Measurements from ENCODE around the gene MAML2. TPM values are rescaled to one million over a fixed set of nuclear protein-coding genes. Genes with fewer than 3 reads are reported as not detected.

The MAML2 gene
- total and polyA plus RNA-seq, 2 experiments from 2014 or later, result 1.1 to 8.2 TPM

DNA sequence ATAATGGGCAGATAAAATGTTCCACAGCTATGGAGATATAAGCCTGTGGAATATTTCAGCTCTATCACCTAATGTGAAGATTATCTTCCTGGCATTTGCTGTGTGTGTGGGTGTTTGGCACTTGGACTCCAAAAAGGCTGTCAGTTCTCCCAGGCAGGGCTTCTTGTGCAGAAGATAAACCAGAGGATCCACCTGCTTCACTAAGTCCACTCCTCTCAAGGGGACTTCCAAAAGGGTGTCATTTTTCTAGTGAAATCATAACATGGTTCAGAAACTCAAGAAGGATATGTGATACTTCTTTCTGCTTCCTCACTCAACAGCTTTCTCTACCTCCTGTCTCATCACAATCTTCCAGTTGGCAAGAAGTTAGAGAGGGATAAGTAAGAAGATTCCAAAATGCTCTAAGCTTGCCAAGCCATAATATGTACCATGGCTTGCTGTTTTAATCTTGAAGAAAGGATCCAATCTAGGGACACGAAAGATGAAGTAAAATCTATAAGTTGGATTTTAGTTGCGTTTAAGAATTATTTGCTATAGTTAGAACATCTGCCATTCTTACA lies 212.9 kb downstream of the MAML2 start:
- no peaks in the 10 kb centered on the region for H3K36me3 ChIP-seq
- TF ChIP-seq, protein P1, sequence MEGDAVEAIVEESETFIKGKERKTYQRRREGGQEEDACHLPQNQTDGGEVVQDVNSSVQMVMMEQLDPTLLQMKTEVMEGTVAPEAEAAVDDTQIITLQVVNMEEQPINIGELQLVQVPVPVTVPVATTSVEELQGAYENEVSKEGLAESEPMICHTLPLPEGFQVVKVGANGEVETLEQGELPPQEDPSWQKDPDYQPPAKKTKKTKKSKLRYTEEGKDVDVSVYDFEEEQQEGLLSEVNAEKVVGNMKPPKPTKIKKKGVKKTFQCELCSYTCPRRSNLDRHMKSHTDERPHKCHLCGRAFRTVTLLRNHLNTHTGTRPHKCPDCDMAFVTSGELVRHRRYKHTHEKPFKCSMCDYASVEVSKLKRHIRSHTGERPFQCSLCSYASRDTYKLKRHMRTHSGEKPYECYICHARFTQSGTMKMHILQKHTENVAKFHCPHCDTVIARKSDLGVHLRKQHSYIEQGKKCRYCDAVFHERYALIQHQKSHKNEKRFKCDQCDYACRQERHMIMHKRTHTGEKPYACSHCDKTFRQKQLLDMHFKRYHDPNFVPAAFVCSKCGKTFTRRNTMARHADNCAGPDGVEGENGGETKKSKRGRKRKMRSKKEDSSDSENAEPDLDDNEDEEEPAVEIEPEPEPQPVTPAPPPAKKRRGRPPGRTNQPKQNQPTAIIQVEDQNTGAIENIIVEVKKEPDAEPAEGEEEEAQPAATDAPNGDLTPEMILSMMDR (IDR thresholded peaks at IDR 0.05; ENCODE audit: low read depth, low read length), result no peak
- no peak overlapping the region for H3K27ac ChIP-seq
- no peaks in the 10 kb centered on the region for H3K27me3 ChIP-seq
- no peaks in the 10 kb centered on the region for H3K4me1 ChIP-seq (ENCODE audit: low read depth)
- no peak overlapping the region for H3K4me3 ChIP-seq
- no peak for DNase-seq (ENCODE audit: low read depth in 1 of 2, low spot score in 1 of 2)
- H3K9me3 ChIP-seq (ENCODE audit: low read depth), result no peaks in the 10 kb centered on the region

DNA sequence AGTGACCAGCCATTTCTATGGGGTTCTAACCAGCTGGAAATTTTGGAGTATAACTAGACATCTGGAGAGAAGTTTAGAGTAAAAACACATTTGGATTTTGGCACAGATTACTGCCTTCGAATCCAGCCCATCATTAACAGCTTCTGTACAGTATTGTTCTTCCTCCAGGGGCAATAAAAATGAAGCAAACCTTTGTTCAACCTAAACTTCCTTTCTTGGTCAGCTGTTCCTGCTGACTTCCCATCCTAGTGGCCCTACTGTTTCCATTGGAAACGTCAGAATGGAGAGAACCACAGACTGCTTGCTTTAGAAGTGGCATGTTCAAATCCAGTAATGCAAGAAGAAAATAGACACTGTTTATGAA lies 215.4 kb downstream of the MAML2 start:
- Histone ChIP-seq H3K9me3 (ENCODE audit: low read depth) (no peaks in the 10 kb centered on the region), H3K4me3 (no peak overlapping the region), H3K36me3 (no peaks in the 10 kb centered on the region), H3K4me1 (ENCODE audit: low read depth) (no peaks in the 10 kb centered on the region), H3K27me3 (no peaks in the 10 kb centered on the region), H3K27ac (no peak overlapping the region)
- no peak for DNase-seq (ENCODE audit: low read depth in 1 of 2, low spot score in 1 of 2)
- TF ChIP-seq, protein P1 (IDR thresholded peaks at IDR 0.05; ENCODE audit: low read depth, low read length), result no peak

DNA sequence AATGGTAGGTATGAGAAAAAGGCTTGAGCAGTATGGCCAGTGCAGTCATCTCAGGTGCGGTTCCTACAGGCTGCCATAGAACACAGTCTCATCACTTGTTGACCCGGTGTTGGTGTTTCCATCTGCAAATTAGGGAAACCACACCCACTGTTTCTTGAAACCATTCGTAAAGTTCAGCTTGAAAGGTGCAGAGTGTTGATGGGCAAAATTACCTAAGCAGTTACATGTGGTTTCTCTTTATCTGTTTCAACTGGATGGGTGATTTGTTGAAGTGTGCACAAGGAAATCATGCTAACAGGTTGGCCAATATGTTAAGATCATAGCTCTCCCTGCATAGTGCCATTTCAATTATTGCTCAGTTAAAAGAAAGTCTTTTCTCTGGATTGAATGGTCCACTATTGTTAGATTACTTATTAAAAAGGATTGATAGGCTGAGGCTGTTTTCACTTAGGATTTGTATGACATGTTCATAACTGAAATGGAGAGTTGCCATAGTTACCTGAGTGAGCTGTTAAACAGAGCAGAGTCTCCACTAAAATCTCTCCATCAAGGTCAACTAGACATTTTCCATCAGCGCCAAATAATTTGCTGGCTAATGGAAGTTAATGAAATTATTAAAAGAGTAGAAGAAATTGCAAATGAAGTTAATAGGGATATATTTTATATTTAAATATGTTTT lies 215.9 kb downstream of the MAML2 start:
- TF ChIP-seq, protein P1 (IDR thresholded peaks at IDR 0.05; ENCODE audit: low read depth, low read length), result no peak
- DNase-seq (ENCODE audit: low read depth in 1 of 2, low spot score in 1 of 2), result no peak
- no peak overlapping the region for H3K27ac ChIP-seq

DNA sequence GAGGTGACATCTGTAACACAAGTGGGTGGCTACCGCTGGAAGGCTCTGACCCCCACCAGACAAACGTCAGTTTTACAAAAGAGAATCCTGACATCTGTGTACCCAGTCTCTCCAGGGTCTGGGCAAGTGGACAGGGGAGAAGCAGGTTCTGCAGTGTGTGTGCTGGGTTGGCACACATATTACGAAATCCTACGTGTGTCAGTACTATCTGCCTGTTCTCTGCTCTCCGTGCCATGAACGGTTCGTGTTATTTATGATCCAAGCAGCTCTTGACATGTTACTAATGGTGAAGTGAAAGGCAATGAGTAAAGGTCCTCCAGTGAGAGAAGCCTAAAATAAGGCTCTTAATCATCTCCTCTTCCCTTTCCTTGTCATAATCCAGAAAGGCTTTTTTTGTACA lies 217.6 kb downstream of the MAML2 start:
- Histone ChIP-seq H3K36me3 (no peaks in the 10 kb centered on the region), H3K4me3 (no peak overlapping the region), H3K27ac (no peak overlapping the region), H3K9me3 (ENCODE audit: low read depth) (no peaks in the 10 kb centered on the region), H3K27me3 (no peaks in the 10 kb centered on the region), H3K4me1 (ENCODE audit: low read depth) (no peaks in the 10 kb centered on the region)
- DNase-seq (ENCODE audit: low read depth in 1 of 2, low spot score in 1 of 2), result no peak
- TF ChIP-seq, protein P1 (IDR thresholded peaks at IDR 0.05; ENCODE audit: low read depth, low read length), result no peak

More for the DNA sequence above, 215.9 kb downstream of the MAML2 start:
- H3K27me3 ChIP-seq, result no peaks in the 10 kb centered on the region
- H3K36me3 ChIP-seq, result no peaks in the 10 kb centered on the region
- no peaks in the 10 kb centered on the region for H3K4me1 ChIP-seq (ENCODE audit: low read depth)
- H3K9me3 ChIP-seq (ENCODE audit: low read depth), result no peaks in the 10 kb centered on the region
- no peak overlapping the region for H3K4me3 ChIP-seq

DNA sequence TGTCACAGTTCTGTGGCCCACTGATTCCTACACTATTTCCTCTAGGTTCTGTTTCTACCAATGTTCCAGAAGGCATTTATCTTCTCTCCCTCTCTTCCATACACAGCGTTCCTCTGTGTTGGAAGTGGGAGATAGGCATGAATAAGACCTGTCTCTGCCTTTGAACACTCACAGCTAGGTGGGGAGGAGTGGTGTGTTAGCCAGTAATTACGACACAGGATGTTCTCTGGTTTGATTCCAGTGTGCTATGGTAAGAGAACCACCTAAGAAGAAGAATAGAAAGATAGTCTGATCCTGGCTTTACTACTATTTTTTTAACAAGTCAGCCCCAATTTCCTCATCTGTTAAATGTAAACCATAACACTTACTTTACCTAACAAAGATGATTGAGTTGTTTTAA lies 218.8 kb downstream of the MAML2 start:
- Histone ChIP-seq H3K4me1 (ENCODE audit: low read depth) (no peaks in the 10 kb centered on the region), H3K36me3 (no peaks in the 10 kb centered on the region), H3K4me3 (no peak overlapping the region), H3K27me3 (no peaks in the 10 kb centered on the region), H3K9me3 (ENCODE audit: low read depth) (no peaks in the 10 kb centered on the region), H3K27ac (no peak overlapping the region)
- TF ChIP-seq, protein P1 (IDR thresholded peaks at IDR 0.05; ENCODE audit: low read depth, low read length), result no peak
- DNase-seq (ENCODE audit: low read depth in 1 of 2, low spot score in 1 of 2), result no peak
